CD4-positive, alpha-beta T cell treated with Interleukin-21 for 1 hour (primary cell): ENCODE data around the gene PIK3C2B.
"Not testable (repeated sequence)": the region's sequence is repeated elsewhere in the genome, so short reads cannot be mapped to it uniquely, and the experiment has no call there.

Source experiments
- DNase-seq: peaks from one replicate; pipeline ENCODE4 v3.0.0-alpha.2; 2020

PIK3C2B gene, protein sequence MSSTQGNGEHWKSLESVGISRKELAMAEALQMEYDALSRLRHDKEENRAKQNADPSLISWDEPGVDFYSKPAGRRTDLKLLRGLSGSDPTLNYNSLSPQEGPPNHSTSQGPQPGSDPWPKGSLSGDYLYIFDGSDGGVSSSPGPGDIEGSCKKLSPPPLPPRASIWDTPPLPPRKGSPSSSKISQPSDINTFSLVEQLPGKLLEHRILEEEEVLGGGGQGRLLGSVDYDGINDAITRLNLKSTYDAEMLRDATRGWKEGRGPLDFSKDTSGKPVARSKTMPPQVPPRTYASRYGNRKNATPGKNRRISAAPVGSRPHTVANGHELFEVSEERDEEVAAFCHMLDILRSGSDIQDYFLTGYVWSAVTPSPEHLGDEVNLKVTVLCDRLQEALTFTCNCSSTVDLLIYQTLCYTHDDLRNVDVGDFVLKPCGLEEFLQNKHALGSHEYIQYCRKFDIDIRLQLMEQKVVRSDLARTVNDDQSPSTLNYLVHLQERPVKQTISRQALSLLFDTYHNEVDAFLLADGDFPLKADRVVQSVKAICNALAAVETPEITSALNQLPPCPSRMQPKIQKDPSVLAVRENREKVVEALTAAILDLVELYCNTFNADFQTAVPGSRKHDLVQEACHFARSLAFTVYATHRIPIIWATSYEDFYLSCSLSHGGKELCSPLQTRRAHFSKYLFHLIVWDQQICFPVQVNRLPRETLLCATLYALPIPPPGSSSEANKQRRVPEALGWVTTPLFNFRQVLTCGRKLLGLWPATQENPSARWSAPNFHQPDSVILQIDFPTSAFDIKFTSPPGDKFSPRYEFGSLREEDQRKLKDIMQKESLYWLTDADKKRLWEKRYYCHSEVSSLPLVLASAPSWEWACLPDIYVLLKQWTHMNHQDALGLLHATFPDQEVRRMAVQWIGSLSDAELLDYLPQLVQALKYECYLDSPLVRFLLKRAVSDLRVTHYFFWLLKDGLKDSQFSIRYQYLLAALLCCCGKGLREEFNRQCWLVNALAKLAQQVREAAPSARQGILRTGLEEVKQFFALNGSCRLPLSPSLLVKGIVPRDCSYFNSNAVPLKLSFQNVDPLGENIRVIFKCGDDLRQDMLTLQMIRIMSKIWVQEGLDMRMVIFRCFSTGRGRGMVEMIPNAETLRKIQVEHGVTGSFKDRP (N-terminal part only)

DNA sequence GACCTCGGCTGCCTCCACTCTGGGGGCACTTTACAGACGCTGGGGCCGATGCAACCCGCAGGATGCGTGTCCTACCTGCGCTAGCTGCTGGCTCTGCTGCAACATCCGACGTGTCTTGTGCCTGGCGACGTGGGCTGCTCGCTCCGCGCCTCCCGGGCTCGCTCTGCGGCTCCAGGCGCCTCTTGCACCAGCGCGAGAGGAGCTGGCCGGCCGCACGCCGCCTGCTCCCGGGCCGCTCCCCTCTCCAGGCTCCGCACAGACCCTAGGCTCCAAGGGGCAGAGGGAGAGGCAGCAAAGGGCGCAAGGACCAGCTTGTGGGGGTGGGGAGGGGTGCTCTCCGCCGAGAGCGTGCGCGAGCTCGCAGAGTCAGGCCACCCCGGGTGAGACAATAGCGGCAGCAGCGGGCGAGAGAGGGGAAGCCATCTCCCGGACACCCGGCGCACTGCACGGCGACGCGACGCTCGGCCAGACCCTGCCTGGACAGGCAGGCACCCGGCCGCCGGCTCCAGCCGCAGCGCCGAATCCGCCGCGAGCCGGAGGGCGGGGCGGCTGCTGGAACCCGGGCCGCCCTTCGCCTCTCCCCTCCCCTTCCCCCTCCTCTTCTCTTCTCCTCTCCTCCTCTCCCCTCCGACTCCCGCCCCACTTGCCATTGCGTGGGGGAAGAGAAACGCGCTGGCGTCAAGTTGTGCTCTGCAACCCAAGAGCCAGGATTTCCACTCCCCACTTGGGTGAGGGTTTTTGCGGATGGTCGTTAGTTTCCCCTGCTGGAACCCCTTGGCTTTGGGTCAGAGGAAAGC, at the start of gene PIK3C2B:
TSS of gene PIK3C2B (minus strand) at position 525 of the 797 bp plus-strand sequence. CDS start 25,003 bp downstream, outside the sequence.
- peak; percentile 73 for DNase-seq

DNA sequence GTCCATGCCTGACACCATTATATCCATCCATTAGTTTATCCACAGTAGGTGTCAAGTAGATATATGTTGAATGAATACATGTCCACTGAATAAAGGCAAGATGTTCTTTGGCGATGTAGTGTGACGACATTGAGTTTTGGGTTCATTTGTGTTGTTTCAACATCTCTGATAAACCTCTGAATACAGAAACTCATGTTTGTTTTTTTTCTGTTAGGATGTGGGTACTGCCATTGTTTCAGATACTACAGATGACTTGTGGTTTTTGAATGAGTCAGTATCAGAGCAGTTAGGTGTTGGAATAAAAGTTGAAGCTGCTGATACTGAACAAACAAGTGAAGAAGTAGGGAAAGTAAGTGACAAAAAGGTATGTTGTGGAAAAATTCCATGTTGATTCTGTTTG, 49.7 kb upstream of the PIK3C2B start:
- DNase-seq, result peak; percentile 66

DNA sequence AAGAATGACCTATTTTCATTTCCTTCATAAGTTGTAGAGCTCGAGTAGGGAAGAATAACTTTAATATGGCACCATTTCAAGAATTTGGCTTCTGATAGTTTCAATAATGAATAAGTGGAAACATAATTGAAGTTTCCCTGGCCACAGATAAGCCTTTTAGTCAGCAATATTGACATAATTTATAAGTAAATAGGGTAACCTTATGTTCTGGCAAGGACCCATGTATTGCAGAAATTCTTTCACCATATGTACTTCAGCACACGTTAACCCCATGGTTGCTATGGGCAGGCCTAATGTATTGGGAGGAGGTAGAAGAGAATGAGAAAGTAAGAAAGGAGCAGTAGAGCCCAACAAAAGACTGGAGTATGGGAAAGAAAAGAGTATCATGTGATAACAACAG, 47.0 kb upstream of the PIK3C2B start:
- no peak for DNase-seq

DNA sequence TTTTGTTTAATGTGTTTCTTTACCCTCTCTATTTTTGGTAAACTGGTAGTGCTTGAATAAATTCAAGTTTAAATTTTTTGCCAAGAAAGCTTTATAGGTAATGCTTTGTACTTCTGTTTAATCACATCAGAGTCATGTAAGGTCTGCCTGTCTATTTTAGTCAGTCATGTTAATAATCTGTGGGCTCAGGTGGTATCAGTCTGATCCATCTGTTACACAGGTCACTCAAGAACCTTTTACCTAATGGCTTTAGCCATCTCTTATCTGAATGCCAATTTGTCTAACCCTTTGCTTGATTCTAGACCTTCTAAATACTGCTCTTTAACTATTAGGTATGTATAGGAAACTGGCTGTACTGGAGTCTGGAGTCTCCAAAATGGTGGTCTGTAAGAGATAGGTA, 38.2 kb upstream of the PIK3C2B start:
- no peak for DNase-seq

DNA sequence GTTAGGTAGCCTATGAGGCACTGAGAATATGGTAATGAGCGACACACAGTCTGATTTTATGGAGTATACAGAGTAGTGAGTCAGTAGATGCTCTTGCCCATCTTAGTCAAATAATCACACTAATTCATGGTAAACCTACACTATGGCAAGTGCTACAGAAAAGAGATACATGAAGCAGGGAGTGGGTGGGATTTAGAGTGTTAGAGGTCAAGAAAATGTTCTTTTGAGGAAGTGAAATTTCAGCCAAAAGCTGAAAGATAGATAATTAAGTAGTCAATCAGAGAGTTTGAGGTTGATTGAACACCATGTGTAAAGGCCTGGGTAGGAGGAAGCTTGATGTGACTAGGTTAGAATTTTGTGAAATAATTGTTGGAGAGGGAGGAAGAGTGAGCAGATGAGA, 36.3 kb upstream of the PIK3C2B start:
- DNase-seq, result no peak

DNA sequence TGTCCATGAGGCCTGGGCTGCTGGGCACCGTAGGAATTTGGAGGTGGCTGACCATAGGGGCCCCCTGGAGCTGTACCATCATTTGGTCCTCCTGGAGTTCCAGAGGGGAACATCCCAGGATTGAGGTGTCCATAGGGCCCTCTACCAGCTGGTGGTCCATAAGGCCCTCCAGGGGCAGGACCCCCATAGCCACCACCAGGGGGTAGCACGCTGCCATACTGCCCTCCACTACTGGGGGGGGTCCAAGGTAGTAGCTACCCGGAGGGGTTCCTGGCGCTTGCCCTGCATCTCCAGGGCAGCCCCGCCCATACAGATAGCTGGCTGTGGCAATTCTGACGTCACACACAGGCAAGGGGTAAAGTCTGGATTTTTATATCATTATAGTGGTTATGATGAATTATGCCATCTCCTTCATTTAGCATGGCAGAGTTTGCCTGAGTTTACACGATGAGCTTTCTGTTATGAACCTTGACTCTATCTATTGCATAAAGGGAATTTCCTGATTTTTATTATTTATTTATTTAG, 34.8 kb upstream of the PIK3C2B start:
- DNase-seq, result no peak

DNA sequence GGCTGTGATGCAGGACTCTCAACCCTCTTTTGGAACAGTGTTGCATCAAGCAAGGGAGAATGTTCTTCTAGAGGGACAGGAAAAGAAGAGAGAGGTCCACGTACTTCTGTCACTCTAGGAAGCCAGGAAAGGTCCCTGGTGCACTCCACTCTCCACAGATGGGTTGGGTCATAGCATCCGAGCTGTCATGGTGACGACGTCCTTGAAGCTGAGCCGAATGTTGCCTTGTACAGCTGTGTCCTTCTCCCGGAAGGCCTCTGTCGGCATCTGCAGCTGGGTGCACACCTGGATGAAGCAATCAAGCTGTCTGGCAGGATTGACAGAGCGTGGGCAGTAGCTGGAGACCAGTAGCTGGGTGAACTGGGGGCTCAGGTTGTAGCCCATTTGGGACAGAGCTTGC, 34.1 kb upstream of the PIK3C2B start:
- no peak for DNase-seq

DNA sequence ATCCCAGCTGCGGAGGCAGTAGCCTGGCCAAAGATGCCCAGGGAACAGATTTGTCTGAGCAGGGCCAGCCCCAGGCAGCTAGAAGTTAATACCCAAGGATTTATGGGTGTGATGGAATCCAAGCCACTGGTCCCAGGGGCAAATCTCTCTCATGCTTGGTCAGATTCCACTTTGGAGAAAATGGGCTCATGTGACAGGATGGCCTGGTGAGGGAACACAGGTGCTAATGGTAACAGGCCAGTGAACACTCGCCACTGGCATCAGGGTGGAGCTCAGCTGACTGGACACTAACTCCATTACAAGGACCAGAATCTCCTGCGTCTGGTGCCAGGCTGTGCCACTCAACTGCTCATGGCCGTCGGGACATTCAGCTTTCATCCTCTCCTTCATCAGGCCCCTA, 33.6 kb upstream of the PIK3C2B start:
- DNase-seq, result no peak

DNA sequence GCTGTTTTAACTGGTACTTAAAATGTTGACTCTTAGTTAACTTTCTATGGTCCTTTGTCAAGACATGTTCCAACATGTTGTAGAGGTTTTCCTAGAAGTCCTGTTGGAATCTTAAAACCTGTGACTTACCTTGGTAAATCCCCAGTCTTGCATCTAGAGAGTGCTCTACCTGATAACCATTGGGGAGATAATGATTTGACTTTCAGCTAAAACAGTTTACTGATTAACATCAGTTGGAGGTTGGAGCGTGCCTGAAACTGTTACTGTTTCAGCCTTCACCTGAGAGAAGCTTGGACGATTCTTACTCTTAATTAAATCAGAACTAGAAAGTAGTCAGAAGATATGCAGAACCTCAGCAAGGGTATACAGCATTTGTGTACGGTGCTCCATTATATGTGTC, 30.4 kb upstream of the PIK3C2B start:
- DNase-seq, result no peak

DNA sequence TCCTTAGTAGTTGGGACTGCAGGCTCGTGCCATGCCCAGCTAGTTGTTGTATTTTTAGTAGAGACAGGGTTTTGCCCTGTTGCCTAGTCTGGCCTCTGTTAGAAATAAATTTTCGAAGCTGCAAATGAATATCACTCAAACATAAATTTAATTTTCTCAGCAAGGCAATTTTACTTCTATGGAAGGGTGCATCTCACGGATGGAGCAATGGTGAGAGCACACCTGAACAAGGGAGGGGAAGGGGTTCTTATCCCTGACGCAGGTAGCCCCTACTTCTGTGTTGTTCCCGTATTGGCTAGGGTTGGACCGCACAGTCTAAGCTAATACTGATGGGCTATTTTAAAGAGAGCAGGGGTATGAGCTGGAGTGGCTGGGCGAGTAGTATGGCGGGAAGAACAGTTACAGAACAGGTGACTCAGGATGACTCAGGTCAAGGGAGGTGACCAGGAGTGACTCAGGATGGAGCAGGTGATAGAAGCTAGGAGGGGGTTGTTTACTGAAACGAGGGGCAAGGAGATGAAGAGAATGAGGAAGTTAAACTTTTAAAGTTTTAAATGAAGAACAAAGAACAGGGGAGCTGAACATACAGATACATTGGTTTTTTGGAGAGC, 29.1 kb upstream of the PIK3C2B start:
- DNase-seq, result no peak

DNA sequence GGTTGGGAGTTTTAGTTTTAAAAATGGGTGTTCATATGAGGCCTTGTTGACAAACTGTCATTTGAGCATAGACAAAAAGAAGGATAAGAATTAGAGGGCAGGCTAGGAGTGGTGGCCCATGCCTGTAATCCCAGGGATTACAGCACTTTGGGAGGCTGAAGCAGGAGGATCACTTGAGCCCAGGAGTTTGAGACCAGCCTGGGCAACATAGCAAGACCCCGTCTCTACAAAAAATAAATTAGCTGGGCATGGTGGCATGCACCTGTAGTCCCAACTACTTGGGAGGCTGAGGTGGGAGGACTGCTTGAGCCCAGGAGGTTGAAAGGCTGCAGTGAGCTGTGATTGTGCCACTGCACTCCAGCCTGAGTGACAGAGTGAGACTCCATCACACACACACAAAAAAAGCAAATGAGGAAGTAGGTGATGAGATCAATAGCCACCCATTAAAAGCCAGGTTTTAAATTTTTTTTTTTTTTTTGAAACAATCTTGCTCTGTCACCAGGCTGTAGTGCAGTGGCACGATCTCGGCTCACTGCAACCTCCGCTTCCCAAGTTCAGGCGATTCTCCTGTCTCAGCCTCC, 27.4 kb upstream of the PIK3C2B start:
- DNase-seq, result not testable (repeated sequence)

DNA sequence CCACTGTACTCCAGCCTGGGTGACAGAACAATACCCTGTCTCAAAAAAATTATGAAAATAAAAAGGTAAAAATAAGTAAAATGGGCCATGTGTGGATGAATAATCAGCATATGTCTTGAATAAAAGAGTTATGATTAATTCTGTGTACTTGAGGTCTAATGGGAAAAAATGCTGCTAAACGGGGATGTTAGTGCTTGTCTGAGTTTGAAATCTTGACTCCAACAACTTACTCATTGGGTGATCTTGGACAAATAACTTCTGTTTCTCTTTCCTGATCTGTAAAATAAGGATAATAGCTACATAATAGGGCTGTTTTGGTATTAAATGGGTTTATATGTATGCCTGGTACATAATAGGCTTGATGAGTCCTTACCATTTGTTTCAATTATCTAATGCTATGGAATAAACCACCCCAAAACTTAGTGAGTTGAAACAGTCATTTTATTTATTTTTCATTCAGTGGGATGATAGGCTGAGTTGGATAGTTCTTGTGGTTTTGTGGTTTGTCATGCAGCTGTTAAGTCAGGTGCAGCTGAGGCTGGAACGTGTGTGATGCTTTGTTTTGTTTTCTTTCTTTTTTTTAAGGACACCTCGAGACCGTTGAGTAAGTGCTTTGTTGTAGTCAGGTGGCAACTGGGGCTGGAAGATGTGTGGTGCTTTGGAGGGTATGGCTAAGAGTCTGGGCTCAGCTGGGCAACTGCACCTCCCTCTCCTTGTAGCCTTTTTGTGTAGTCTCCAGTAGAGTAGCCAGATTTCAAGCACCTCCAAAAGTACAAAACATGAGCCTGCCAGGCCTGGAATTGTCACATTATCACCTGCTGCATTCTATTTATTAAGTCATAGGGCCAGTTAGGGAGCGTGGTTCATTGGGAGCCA, 26.5 kb upstream of the PIK3C2B start:
- DNase-seq, result peak; percentile 82

DNA sequence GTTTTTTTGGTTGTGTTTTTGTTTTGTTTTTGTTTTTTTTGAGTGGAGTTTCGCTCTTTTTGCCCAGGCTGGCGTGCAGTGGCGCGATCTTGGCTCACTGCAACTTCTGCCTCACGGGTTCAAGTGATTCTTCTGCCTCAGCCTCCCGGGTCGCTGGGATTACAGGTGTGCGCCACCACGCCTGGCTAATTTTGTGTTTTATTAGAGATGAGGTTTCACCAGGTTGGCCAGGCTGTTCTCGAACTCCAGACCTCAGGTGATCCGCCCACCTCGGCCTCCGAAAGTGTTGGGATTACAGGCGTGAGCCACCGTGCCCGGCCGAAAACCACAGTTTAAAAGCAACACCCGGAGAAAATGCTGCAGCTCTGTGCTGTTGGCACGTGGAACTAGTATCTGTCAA, 22.8 kb upstream of the PIK3C2B start:
- not testable (repeated sequence) for DNase-seq

DNA sequence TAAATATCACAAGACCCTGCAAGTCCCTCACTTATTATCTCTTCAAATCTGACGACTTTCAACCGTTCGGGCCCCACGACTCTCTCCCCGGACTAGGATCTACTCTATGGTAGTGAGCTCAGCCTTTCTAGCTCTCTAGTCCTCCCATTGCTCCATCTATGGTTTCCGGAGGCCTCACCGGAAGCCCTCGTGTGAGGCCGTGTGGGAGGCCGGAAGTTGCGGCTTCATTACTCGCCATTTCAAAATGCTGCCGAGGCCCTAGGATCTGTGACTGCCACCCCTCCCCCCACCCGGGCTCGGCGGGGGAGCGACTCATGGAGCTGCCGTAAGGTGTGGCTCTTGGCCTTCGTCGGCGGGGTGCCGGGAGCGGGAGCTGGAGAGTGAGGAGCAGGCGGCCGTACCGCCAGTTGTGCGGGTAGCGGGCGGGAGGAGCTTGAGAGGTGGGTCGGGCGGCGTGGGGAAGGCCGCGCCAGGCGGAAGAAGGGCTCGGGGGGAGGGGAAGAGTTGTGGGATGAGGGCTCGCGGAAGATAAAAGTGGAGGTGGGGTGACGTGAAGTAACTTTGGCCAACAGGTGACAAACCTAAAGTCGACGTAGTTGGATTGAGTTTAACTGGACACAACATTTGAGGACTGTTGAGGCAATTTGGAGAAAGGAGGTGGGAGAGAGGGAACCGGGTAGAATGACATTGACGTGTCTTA, 21.7 kb upstream of the PIK3C2B start, which contains the start of gene MDM4:
TSS of gene MDM4 (plus strand) at position 227 of the 700 bp plus-strand sequence. CDS start 9,113 bp downstream, outside the sequence.
- DNase-seq, result peak; percentile 96

DNA sequence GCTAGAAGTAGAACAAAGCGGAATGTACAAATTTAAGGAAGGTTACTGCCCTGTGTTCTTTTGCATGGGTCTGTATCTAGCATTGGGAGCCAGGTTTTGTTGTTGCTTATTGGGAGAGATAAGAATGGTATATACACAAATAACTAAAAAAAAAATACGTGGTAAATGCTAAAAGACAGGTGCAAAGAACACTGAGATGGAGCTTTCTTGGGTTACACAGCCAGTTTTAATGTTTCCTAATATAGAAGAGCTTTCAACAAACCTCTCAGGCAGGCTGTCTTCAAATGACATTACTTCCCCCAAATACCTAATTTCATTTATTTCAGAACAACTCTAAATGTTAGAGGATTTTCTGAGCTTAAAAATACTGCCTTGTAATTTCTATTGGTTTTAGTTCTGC, 20.2 kb upstream of the PIK3C2B start:
- no peak for DNase-seq

DNA sequence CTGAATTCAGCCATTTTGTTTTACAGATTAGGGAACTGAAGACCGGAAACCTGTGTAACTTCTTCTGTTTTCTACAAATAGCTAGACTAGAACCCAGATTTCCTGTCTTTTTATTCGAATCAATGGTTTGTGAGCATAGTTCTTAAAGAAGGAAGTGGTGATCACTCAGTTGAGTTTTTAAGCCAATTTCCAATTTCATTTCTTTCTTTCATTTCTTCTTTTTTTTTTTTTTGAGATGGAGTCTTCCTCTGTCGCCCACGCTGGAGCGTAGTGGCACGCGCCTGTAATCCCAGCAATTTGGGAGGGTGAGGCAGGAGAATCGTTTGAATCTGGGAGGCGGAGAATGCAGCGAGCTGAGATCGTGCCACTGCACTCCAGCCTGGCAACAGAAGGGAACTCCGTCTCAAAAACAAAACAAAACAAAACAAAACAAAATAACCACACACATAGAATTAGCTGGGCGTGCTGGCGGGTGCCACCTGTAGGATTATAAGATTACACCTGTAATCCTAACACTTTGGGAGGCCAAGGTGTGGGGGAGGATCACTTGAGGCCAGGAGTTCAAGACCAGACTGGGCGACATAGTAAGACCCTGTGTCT, 18.6 kb upstream of the PIK3C2B start:
- peak; percentile 85 for DNase-seq

DNA sequence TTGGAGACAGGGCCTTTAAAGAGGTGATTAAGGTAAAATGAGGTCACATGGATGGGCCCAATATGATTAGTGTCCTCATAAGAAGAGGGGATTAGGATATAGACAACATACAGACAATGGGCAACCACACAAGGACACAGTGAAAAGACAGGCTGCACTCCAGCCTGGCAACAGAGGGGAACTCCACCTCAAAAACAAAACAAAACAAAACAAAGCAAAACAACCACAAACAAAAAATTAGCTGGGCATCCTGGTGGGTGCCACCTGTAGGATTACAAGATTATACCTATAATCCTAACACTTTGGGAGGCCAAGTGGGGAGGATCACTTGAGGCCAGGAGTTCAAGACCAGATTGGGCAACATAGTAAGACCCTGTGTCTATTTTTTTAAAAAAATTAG, 16.8 kb upstream of the PIK3C2B start:
- peak; percentile 56 for DNase-seq

DNA sequence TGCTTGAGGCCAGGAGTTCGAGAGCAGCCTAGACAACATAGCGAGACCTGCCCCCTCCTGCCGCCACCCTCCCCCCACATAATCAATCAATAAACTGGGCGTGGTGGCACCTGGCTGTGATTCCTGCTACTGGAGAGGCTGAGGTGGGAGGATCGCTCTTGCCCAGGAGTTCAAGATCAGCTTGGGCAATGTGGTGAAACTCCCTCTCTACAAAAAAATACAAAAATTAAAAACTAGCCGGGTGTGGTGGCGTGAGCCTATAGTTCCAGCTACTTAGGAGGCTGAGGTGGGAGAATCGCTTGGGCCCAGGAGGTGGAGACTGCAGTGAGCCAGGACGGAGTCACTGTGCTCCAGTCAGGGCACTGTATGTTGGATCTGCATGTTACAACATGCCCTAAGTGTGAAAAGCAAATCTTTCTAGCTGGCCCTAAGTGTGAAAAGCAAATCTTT, 14.6 kb upstream of the PIK3C2B start:
- DNase-seq, result no peak
